NCI-H446 treated with DMSO at 0.1 percent for 48 hours (cell line): ENCODE data around the gene SLC35G3.
"Not testable (repeated sequence)": the region's sequence is repeated elsewhere in the genome, so short reads cannot be mapped to it uniquely, and the experiment has no call there.

Experiments used
- DNase-seq: peaks from one replicate; lab custom pipeline; 2025; lab: John Stamatoyannopoulos, UW

Gene SLC35G3

GRCh38 chr17:35164716-35165115, 29.5 kb downstream of the SLC35G3 start:
- no peak for DNase-seq

- no peak for DNase-seq
These were observed 30.3 kb downstream of the SLC35G3 start for GRCh38 chr17:35163886-35164285.

DNA sequence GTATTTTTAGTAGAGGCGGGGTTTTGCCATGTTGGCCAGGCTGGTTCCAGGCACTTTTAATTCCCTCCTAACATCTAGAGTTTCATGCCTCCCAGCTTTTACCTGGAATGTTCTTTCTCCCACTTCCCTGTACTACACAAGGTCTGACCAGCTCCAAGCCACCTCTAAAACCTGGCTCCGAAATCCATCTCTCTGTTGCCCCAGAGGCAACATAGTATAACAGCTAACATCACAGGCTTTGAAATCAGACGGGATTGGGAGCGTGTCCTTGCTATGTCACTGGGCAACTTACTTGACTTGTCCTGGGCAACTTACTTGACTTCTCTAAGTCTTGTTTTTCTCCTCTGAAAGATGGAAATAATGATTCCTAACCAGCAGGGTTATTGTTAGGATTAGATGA, 31.4 kb downstream of the SLC35G3 start:
- no peak for DNase-seq

- DNase-seq = no peak
These were observed 32.9 kb downstream of the SLC35G3 start for GRCh38 chr17:35161281-35161761.

- DNase-seq = no peak
These were observed 33.6 kb downstream of the SLC35G3 start for GRCh38 chr17:35160354-35161201.

DNA sequence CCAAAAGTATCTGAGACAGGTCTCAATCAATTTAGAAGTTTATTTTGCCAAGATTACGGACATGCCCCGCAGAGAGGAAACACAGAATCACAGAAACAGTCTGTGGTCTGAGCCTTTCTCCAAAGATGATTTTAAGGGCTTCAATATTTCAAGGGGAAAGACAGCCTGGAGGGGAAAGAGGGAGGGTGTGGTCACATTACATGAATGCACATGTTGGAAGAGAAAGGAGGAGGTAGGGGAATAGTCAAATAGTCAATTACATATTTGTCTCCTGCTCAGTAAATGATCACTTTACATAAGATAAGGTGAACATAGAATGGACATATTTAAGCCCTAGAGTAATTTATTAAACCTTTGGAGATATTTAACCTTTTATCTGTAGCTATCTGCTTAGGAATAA, 34.3 kb downstream of the SLC35G3 start:
- DNase-seq = no peak

GRCh38 chr17:35155246-35155645, 38.9 kb downstream of the SLC35G3 start:
- no peak for DNase-seq

DNA sequence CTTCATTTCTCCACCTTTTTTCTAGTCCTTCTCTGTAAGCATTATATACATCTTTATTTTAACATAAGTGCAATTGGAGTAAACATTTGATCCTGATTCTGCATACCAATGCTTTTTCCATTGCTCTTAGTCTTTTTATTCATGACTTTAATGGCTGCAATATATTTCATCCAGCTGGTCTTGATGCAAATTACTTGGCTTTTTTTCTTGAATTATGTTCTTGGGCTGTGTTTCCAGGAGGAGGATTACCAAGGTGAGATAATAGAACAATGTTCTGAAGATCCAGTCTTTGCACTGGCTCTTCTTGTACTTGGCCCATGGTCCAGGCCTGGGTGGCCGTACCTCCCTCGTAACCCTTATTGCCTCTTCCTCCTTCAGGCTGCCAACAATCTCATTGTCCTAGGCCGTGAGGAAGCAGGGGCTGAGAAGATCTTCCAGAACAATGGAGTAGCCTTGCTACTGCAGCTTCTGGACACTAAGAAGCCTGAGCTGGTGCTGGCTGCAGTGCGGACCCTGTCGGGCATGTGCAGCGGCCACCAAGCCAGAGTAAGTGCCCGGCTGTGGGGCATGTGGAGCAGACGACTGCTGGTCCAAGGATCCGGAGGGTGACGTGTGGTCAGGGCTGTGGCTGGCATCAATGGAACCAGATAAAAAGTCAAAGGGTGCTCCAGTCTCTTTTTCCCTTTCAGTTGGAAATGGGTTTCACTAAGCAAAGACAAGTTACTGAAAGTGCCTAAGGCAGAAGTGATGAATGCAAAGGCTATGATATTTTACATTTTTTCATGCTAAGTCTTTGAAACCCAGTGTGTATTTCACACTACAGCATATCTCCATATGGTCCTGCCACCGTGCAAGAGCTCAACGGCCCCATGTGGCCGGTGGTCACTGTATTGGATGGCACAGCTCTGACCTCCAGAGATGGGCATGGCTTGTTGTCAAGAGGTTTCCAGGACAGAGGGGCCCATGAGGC, 39.7 kb downstream of the SLC35G3 start:
- DNase-seq = no peak

DNA sequence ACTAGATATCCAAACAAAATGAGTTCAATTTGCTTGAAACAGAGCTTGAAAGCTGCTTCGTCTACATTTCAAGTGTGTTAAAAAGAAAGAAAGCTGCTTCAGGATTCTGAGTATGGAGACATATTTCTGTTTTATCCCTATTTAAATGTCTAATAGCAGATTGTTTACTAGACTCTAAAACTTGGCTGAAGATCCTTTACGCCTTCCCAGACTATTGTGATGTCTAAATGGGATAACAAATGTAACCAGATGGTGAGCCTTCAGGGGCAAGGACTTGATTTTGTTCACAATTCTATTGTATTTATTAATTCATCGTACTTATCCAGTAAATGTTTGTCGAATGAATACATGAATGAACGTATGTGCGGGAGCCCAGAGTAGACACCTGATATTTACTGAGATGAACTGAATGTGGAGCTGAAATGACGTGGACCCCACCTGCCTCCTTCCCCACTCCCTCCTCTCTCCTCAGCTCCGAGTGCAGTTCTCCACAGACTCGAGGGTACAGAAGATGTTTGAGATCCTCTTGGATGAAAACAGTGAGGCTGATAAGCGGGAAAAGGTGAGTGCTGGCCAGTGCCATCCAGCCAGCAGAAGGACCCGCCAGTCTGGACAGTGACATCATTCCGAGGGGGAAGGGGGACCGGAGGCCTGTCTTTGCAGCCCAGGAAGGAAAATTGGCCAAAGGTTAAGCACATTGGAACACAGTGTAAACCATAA, 41.6 kb downstream of the SLC35G3 start:
- DNase-seq = no peak

DNA sequence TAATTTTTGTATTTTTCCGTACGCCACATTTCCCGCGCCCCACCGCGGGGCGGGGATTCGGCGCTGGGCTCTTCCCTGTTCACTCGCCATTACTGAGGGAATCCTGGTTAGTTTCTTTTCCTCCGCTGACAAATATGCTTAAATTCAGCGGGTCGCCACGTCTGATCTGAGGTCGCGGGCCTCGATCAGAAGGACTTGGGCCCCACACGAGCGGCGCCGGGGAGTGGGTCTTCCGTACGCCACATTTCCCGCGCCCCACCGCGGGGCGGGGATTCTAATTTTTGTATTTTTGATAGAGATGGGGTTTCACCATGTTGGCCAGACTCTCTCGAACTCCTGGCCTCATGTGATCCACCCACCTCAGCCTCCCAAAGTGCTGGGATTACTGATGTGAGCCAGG, 43.1 kb downstream of the SLC35G3 start:
- not testable (repeated sequence) for DNase-seq

- DNase-seq = no peak
These were observed 44.3 kb downstream of the SLC35G3 start for GRCh38 chr17:35149941-35150340.

DNA sequence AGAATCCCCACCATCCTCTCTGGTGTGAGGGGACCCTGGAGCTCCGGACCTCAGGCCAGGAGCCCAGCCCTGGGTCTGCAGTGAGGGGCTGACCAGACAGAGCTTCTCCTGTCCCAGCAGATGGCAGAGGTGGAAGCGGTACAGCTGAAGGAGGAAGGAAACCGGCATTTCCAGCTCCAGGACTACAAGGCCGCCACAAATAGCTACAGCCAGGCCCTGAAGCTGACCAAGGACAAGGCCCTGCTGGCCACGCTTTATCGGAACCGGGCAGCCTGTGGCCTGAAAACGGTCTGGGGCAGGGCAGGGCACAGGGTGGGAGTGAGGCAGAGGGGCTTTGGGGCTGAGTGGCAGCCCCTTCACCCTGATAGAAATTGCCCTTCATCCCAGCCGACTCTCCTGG, 46.0 kb downstream of the SLC35G3 start:
- DNase-seq = no peak

GRCh38 chr17:35147375-35147905, 46.8 kb downstream of the SLC35G3 start, which contains the start of gene UNC45B:
UNC45B (plus strand) TSS chr17:35147817; CDS start chr17:35148264, 447 bp downstream.
- no peak for DNase-seq

GRCh38 chr17:35146214-35146833, 47.9 kb downstream of the SLC35G3 start:
- no peak for DNase-seq

DNA sequence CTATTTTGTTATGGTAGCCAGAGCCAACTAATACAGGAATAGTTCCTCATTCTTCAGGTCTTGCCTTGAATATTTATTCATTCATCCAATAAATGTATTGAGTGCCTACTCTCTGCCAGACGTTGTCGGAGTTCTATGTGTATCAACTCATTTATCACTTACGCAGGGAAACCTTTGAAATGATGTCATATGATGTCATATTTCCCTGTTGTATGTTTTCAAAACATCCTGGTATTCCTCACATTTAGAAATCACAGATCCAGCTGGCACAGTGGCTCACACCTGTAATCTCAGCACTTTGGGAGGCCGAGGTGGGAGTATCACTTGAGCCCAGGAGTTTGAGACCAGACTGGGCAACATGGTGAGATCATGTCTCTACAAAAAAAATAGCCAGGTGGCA, 49.4 kb downstream of the SLC35G3 start:
- DNase-seq = no peak
